ENCODE results near the gene GDPGP1. TPM values are rescaled to one million over a fixed set of nuclear protein-coding genes. Genes with fewer than 3 reads are reported as not detected.

The GDPGP1 gene
- total RNA-seq, 1 donor from 2014 or later: 4.1 TPM

DNA sequence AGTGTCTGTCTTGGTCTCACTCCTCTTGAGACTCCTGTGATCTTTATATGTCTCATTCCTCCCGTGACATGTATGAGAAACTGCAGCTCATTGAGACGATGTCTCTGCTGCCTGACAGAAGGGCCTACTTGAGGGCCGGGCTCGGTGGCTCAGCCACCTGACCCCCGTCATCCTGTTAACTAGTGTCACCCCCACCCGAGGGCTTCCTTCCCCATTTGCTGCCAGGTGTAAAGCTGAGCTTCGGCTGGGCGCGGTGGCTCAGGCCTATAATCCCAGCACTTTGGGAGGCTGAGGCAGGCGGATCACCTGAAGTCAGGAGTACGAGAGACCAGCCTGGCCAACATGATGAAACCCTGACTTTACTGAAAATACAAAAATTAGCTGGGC is 20.2 kb upstream of the GDPGP1 start:
- Histone ChIP-seq H3K9ac (ENCODE audit: low read length) (no peak overlapping the region), H3K79me2 (ENCODE audit: insufficient read depth, low read length) (no peaks in the 10 kb centered on the region), H4K20me1 (ENCODE audit: insufficient read depth, low read length) (no peaks in the 10 kb centered on the region), H3K4me1 (ENCODE audit: insufficient read depth, low read length) (peaks cover 26% of the 10 kb centered on the region), H3K27me3 (ENCODE audit: insufficient read depth, low read length) (no peaks in the 10 kb centered on the region), H3K4me3 (ENCODE audit: insufficient read depth, low read depth, low read length) (no peak overlapping the region), H3K36me3 (ENCODE audit: insufficient read depth, low read length) (no peaks in the 10 kb centered on the region), H3K4me2 (ENCODE audit: low read length) (no peak overlapping the region), H2AFZ (ENCODE audit: low read depth, low read length) (no peak overlapping the region), H3K9me3 (ENCODE audit: insufficient read depth, low read depth, low read length) (no peaks in the 10 kb centered on the region), H3K27ac (ENCODE audit: low read depth, low read length) (no peak overlapping the region)
- H3K9me3 Mint-ChIP-seq (ENCODE audit: unreplicated experiment): peaks cover 2% of the 10 kb centered on the region
- peaks cover 2% of the 10 kb centered on the region for H3K36me3 Mint-ChIP-seq (ENCODE audit: low read depth, unreplicated experiment)
- no peak overlapping the region for H3K4me3 Mint-ChIP-seq (ENCODE audit: unreplicated experiment)
- FAIRE-seq (no peak), DNase-seq (ENCODE audit: low read depth) (no peak)
- no peak for TF ChIP-seq EZH2 (IDR thresholded peaks at IDR 0.05; ENCODE audit: insufficient read depth, low read length)
- TF ChIP-seq CTCF (IDR thresholded peaks at IDR 0.05; ENCODE audit: insufficient read depth, low read depth, low read length): no peak
- H3K4me1 Mint-ChIP-seq (ENCODE audit: low read depth, unreplicated experiment): peaks cover 3% of the 10 kb centered on the region
- no peak overlapping the region for H3K27ac Mint-ChIP-seq (ENCODE audit: unreplicated experiment)
- no peaks in the 10 kb centered on the region for H3K27me3 Mint-ChIP-seq (ENCODE audit: low read depth, unreplicated experiment)

DNA sequence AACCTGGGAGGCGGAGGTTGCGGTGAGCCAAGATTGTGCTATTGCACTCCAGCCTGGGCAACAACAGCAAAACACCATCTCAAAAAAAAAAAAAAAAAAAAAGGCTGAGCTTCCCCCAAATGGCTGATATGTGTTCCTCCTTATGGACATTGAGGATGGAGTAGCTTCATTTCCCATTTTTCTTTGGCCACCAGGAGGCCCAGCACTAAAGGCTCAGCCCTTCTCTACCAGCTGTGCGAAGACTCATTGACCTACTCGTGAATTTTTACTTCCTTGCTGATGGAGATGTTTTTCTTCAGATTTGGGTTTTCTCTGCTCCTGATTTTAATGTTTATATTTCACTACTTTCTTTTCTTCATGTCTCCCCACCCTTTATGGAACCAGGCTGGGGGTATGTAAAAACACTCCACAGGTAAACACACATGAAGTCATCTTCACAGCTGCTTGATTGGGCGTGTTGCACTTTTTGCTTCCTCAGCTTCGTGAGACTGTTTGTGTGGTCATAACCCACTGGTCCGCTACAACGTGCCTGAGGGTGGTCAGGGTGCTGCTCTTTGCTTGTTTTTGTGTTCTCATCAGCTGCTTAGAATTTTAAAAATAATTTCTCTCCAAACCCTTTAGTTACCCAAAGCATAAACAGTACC is 19.3 kb upstream of the GDPGP1 start:
- no peak overlapping the region for H3K9ac ChIP-seq (ENCODE audit: low read length)
- Mint-ChIP-seq H3K4me1 (ENCODE audit: low read depth, unreplicated experiment) (peaks cover 3% of the 10 kb centered on the region), H3K36me3 (ENCODE audit: low read depth, unreplicated experiment) (peaks cover 2% of the 10 kb centered on the region), H3K27me3 (ENCODE audit: low read depth, unreplicated experiment) (peaks cover 3% of the 10 kb centered on the region), H3K27ac (ENCODE audit: unreplicated experiment) (no peak overlapping the region), H3K4me3 (ENCODE audit: unreplicated experiment) (no peak overlapping the region), H3K9me3 (ENCODE audit: unreplicated experiment) (peaks cover 2% of the 10 kb centered on the region)
- H3K79me2 ChIP-seq (ENCODE audit: insufficient read depth, low read length): no peaks in the 10 kb centered on the region
- no peak for TF ChIP-seq EZH2 (IDR thresholded peaks at IDR 0.05; ENCODE audit: insufficient read depth, low read length)
- TF ChIP-seq CTCF (IDR thresholded peaks at IDR 0.05; ENCODE audit: insufficient read depth, low read depth, low read length): peak; percentile 23
- H4K20me1 ChIP-seq (ENCODE audit: insufficient read depth, low read length): no peaks in the 10 kb centered on the region
- DNase-seq (ENCODE audit: low read depth) (no peak), FAIRE-seq (no peak)
- no peaks in the 10 kb centered on the region for H3K9me3 ChIP-seq (ENCODE audit: insufficient read depth, low read depth, low read length)
- H3K4me3 ChIP-seq (ENCODE audit: insufficient read depth, low read depth, low read length): no peak overlapping the region
- H3K36me3 ChIP-seq (ENCODE audit: insufficient read depth, low read length): no peaks in the 10 kb centered on the region
- H3K4me2 ChIP-seq (ENCODE audit: low read length): no peak overlapping the region
- no peak overlapping the region for H2AFZ ChIP-seq (ENCODE audit: low read depth, low read length)
- H3K27me3 ChIP-seq (ENCODE audit: insufficient read depth, low read length): no peaks in the 10 kb centered on the region
- peaks cover 24% of the 10 kb centered on the region for H3K4me1 ChIP-seq (ENCODE audit: insufficient read depth, low read length)
- no peak overlapping the region for H3K27ac ChIP-seq (ENCODE audit: low read depth, low read length)

- FAIRE-seq (no peak), DNase-seq (ENCODE audit: low read depth) (no peak)
- no peaks in the 10 kb centered on the region for H3K27me3 ChIP-seq (ENCODE audit: insufficient read depth, low read length)
- Mint-ChIP-seq H3K27me3 (ENCODE audit: low read depth, unreplicated experiment) (peaks cover 3% of the 10 kb centered on the region), H3K27ac (ENCODE audit: unreplicated experiment) (no peak overlapping the region), H3K4me3 (ENCODE audit: unreplicated experiment) (no peak overlapping the region), H3K36me3 (ENCODE audit: low read depth, unreplicated experiment) (no peaks in the 10 kb centered on the region), H3K9me3 (ENCODE audit: unreplicated experiment) (no peaks in the 10 kb centered on the region), H3K4me1 (ENCODE audit: low read depth, unreplicated experiment) (no peaks in the 10 kb centered on the region)
- no peaks in the 10 kb centered on the region for H3K9me3 ChIP-seq (ENCODE audit: insufficient read depth, low read depth, low read length)
- no peak overlapping the region for H3K27ac ChIP-seq (ENCODE audit: low read depth, low read length)
- no peaks in the 10 kb centered on the region for H3K79me2 ChIP-seq (ENCODE audit: insufficient read depth, low read length)
- H3K4me3 ChIP-seq (ENCODE audit: insufficient read depth, low read depth, low read length): no peak overlapping the region
- H4K20me1 ChIP-seq (ENCODE audit: insufficient read depth, low read length): no peaks in the 10 kb centered on the region
- peaks cover under 1% of the 10 kb centered on the region for H3K4me1 ChIP-seq (ENCODE audit: insufficient read depth, low read length)
- no peak for TF ChIP-seq CTCF (IDR thresholded peaks at IDR 0.05; ENCODE audit: insufficient read depth, low read depth, low read length)
- TF ChIP-seq EZH2 (IDR thresholded peaks at IDR 0.05; ENCODE audit: insufficient read depth, low read length): no peak
- no peak overlapping the region for H2AFZ ChIP-seq (ENCODE audit: low read depth, low read length)
- H3K9ac ChIP-seq (ENCODE audit: low read length): no peak overlapping the region
- H3K4me2 ChIP-seq (ENCODE audit: low read length): no peak overlapping the region
- no peaks in the 10 kb centered on the region for H3K36me3 ChIP-seq (ENCODE audit: insufficient read depth, low read length)
Observed at GRCh38 chr15:90217671-90218394, 16.2 kb upstream of the GDPGP1 start.
